H1 (cell line): ENCODE data around the gene RNF183. TPM values are rescaled to one million over a fixed set of nuclear protein-coding genes. Genes with fewer than 3 reads are reported as not detected.

Experiments
- BACH1 ChIP-seq: IDR thresholded peaks from 2 replicates; pipeline ENCODE4 v1.6.1; 2012; ENCODE audit warnings: low read length, improper control_type of control experiment
- CEBPB ChIP-seq: IDR thresholded peaks from 2 replicates; pipeline ENCODE4 v1.6.1; 2012; ENCODE audit warnings: low read depth, low read length
- CHD1 ChIP-seq: IDR thresholded peaks from 2 replicates; pipeline ENCODE4 v1.6.1; 2012; ENCODE audit warnings: low read depth, low read length, improper control_type of control experiment
- GTF2F1 ChIP-seq: IDR thresholded peaks from 2 replicates; pipeline ENCODE4 v1.6.1; 2012; ENCODE audit warnings: low read depth, low read length, improper control_type of control experiment, borderline replicate concordance
- JUN ChIP-seq: IDR thresholded peaks from 2 replicates; pipeline ENCODE4 v1.6.1; 2011; ENCODE audit warnings: low read depth, mild to moderate bottlenecking, improper control_type of control experiment, low read length
- KDM1A ChIP-seq: fragments of 200-600, 300-600 bp; sonication (generic); IDR thresholded peaks from 2 replicates; pipeline ENCODE4 v1.7.1; 2016; ENCODE audit warnings: mild to moderate bottlenecking, low read length, borderline replicate concordance
- KDM5A ChIP-seq: fragments of 200-600 bp; IDR thresholded peaks from 2 replicates; pipeline ENCODE4 v1.7.1; 2012; ENCODE audit warnings: mild to moderate bottlenecking, low read length, inconsistent platforms, mixed read lengths
- NANOG ChIP-seq: IDR thresholded peaks from 2 replicates; pipeline ENCODE4 v1.6.1; 2011; ENCODE audit warnings: low read length, low read depth, mild to moderate bottlenecking, inconsistent platforms; ENCODE audit not compliant: insufficient read depth, poor library complexity, severe bottlenecking
- POLR2A ChIP-seq, 2 experiments: IDR thresholded peaks; 1 replicate in 1 of 2; 2 replicates in 1 of 2; pipeline ENCODE4 v1.6.1; 2011; ENCODE audit warnings: low read depth in 2 of 2, low read length in 2 of 2, mild to moderate bottlenecking in 2 of 2; ENCODE audit errors: control extremely low read depth in 1 of 2
- POU5F1 ChIP-seq: IDR thresholded peaks from 2 replicates; pipeline ENCODE4 v1.6.1; 2011; ENCODE audit warnings: low read depth, mild to moderate bottlenecking, low read length, moderate library complexity
- RAD21 ChIP-seq, 2 experiments: IDR thresholded peaks in 1 of 2; conservative IDR thresholded peaks in 1 of 2; 2 replicates each; pipeline ENCODE4 v1.6.1; 2011; ENCODE audit warnings: low read depth in 2 of 2, low read length in 2 of 2, improper control_type of control experiment in 1 of 2, inconsistent platforms in 1 of 2, mild to moderate bottlenecking in 1 of 2, moderate library complexity in 1 of 2
- RFX5 ChIP-seq: IDR thresholded peaks from 2 replicates; pipeline ENCODE4 v1.6.1; 2011; ENCODE audit warnings: low read depth, low read length, improper control_type of control experiment, borderline replicate concordance
- SAP30 ChIP-seq: fragments of 300-600 bp; sonication (generic); IDR thresholded peaks from 2 replicates; pipeline ENCODE4 v1.7.1; 2012; ENCODE audit warnings: low read length, moderate library complexity, mild to moderate bottlenecking, inconsistent platforms; ENCODE audit not compliant: insufficient read depth, insufficient replicate concordance
- SIRT6 ChIP-seq: IDR thresholded peaks from one replicate; pipeline ENCODE4 v1.7.1; 2012; ENCODE audit warnings: low read length, inconsistent platforms
- SUZ12 ChIP-seq: fragments of 200-600 bp; sonication (generic); IDR thresholded peaks from 2 replicates; pipeline ENCODE4 v1.6.1; 2012; ENCODE audit warnings: mild to moderate bottlenecking, inconsistent platforms, low read length, moderate library complexity, mixed read lengths
- TAF7 ChIP-seq: optimal IDR thresholded peaks from 2 replicates; pipeline ENCODE3; 2011; ENCODE audit warnings: low read depth, mild to moderate bottlenecking, inconsistent platforms, low read length, moderate library complexity, borderline replicate concordance
- TBP ChIP-seq: IDR thresholded peaks from 2 replicates; pipeline ENCODE4 v1.6.1; 2011; ENCODE audit warnings: low read depth, low read length, improper control_type of control experiment
- polyA plus RNA-seq, 7 experiments: library from polyadenylated mRNA; depleted of rRNA in 3 of 7; stranded (reverse) in 5 of 7; unstranded in 2 of 7; fragments of >200 nt in 5 of 7; fragments of 200-250 nt in 2 of 7; gene quantifications; 1 replicate in 5 of 7; 2 replicates in 1 of 7; 4 replicates in 1 of 7; pipeline versions ENCODE4 v1.2.1 to v1.2.3, GENCODE V29; 2011 to 2013; ENCODE audit warnings: missing spikeins in 2 of 7, mixed read lengths in 2 of 7
- total RNA-seq: library from RNA; stranded (reverse); fragmentation: NEBNext Ultra II Directional; extraction: Animal tissue kit (Norgen Biotek cat#: 25700); gene quantifications from 2 replicates; pipeline ENCODE4 v1.2.1, GENCODE V29; 2021
- TF ChIP-seq, protein P1 (sequence below): IDR thresholded peaks from 2 replicates; pipeline ENCODE4 v1.6.1; 2012; ENCODE audit warnings: low read length, inconsistent platforms
- TF ChIP-seq, protein P2 (sequence below): IDR thresholded peaks from 2 replicates; pipeline ENCODE4 v1.6.1; 2011; ENCODE audit warnings: low read length, improper control_type of control experiment

The RNF183 gene
- total and polyA plus RNA-seq, 2 of the 8 experiments (the other 6 are each of a cell fraction or from before 2014, with no cell fraction given), result 0.15 TPM; not detected in 1

DNA sequence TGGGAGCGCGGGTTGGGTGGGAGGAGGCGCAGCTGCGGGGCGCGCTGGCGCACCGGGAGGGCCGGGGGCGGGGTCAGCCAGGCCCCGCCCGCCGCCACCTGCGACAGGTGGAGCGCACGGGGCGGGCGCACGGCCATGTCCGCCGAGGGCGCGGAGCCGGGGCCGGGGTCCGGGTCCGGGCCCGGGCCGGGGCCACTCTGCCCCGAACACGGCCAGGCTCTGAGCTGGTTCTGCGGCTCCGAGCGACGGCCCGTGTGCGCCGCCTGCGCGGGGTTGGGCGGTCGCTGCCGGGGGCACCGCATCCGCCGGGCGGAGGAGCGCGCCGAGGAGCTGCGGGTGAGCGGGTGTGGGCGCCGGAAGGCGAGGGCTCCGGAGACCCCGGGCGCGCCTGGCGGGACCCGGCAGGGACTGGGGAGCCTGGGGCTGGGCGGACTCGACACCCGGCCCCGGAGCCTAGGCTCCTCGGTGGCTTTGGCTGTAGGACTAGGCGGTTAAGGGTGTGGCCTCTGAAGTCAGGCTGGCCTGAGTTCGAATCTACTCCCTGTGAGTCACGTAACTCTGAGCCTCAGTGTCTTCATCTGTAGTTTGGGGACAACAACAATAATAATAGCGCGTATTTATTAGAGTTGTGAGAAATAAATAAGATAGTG, 46.4 kb upstream of the RNF183 start, which contains the start of gene BSPRY (continued):
- peak in 1 of 2 experiments; percentile 49; a peak in 1 of 3 replicates for TF ChIP-seq POLR2A (IDR thresholded peaks at IDR 0.05; ENCODE audit: control extremely low read depth in 1 of 2, low read depth in 2 of 2, low read length in 2 of 2)
- 0 out of 4 replicates have a peak, but pooled peaks of 1 of the 2 experiments have one; percentile 0 for TF ChIP-seq RAD21 (IDR thresholded peaks at IDR 0.05 in 1 of 2, conservative IDR thresholded peaks at IDR 0.05 in 1 of 2; ENCODE audit: low read depth in 2 of 2, low read length in 2 of 2)
- no peak for TF ChIP-seq SUZ12
- peak; percentile 90 for TF ChIP-seq KDM1A
- TF ChIP-seq TBP, result 0 out of 2 replicates have a peak, but pooled peaks have one; percentile 40
- TF ChIP-seq TAF7, result peak; percentile 39
- no peak for TF ChIP-seq POU5F1
- TF ChIP-seq CEBPB, result no peak
- TF ChIP-seq JUN, result no peak
- TF ChIP-seq SAP30, result no peak
- no peak for TF ChIP-seq NANOG
- no peak for TF ChIP-seq CHD1
- TF ChIP-seq BACH1, result no peak
- TF ChIP-seq, protein P1, sequence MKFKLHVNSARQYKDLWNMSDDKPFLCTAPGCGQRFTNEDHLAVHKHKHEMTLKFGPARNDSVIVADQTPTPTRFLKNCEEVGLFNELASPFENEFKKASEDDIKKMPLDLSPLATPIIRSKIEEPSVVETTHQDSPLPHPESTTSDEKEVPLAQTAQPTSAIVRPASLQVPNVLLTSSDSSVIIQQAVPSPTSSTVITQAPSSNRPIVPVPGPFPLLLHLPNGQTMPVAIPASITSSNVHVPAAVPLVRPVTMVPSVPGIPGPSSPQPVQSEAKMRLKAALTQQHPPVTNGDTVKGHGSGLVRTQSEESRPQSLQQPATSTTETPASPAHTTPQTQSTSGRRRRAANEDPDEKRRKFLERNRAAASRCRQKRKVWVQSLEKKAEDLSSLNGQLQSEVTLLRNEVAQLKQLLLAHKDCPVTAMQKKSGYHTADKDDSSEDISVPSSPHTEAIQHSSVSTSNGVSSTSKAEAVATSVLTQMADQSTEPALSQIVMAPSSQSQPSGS, result no peak
- TF ChIP-seq RFX5, result no peak
- TF ChIP-seq KDM5A, result no peak
- TF ChIP-seq GTF2F1, result no peak
- TF ChIP-seq, protein P2, sequence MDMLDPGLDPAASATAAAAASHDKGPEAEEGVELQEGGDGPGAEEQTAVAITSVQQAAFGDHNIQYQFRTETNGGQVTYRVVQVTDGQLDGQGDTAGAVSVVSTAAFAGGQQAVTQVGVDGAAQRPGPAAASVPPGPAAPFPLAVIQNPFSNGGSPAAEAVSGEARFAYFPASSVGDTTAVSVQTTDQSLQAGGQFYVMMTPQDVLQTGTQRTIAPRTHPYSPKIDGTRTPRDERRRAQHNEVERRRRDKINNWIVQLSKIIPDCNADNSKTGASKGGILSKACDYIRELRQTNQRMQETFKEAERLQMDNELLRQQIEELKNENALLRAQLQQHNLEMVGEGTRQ, result no peak
- no peak for TF ChIP-seq SIRT6
